Neural cell (in vitro differentiated cells): ENCODE data around the gene TBC1D28.
"Not testable (repeated sequence)": the region's sequence is repeated elsewhere in the genome, so short reads cannot be mapped to it uniquely, and the experiment has no call there.

Experiments
- MXI1 ChIP-seq: fragments of 450-650 bp; conservative IDR thresholded peaks from 2 replicates; pipeline ENCODE4 v1.6.1; 2014; ENCODE audit warnings: antibody characterized with exemption, mild to moderate bottlenecking; ENCODE audit not compliant: poor library complexity, severe bottlenecking
- TF ChIP-seq, protein P1 (sequence below): fragments of 450-650 bp; IDR thresholded peaks from 2 replicates; pipeline ENCODE4 v1.5.1; 2014; ENCODE audit warnings: antibody characterized with exemption, mild to moderate bottlenecking, moderate library complexity; ENCODE audit not compliant: poor library complexity, severe bottlenecking
- TF ChIP-seq, protein P2 (sequence below): IDR thresholded peaks from 2 replicates; pipeline ENCODE4 v1.6.1; 2012; ENCODE audit warnings: borderline replicate concordance

DNA sequence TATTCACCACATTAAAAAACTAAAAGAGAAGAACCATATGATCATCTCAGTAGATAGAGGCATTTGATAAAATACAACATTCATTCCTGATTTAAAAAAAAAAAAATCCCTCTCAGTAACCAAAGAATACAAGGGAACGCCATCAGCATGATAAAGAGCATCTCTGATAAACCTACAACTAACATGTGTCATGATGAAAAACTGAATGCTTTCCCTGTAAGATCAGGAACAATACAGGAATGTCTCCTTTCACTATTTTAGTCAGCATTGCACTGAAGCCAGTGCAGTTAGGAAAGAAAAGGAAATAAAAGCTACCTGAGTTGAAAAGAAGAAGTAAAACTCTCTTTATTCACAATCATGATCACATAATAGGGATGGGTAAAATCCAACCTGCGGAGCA is 51.1 kb downstream of the TBC1D28 start:
- TF ChIP-seq, protein P1, sequence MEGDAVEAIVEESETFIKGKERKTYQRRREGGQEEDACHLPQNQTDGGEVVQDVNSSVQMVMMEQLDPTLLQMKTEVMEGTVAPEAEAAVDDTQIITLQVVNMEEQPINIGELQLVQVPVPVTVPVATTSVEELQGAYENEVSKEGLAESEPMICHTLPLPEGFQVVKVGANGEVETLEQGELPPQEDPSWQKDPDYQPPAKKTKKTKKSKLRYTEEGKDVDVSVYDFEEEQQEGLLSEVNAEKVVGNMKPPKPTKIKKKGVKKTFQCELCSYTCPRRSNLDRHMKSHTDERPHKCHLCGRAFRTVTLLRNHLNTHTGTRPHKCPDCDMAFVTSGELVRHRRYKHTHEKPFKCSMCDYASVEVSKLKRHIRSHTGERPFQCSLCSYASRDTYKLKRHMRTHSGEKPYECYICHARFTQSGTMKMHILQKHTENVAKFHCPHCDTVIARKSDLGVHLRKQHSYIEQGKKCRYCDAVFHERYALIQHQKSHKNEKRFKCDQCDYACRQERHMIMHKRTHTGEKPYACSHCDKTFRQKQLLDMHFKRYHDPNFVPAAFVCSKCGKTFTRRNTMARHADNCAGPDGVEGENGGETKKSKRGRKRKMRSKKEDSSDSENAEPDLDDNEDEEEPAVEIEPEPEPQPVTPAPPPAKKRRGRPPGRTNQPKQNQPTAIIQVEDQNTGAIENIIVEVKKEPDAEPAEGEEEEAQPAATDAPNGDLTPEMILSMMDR = not testable (repeated sequence)
- not testable (repeated sequence) for TF ChIP-seq MXI1
- TF ChIP-seq, protein P2, sequence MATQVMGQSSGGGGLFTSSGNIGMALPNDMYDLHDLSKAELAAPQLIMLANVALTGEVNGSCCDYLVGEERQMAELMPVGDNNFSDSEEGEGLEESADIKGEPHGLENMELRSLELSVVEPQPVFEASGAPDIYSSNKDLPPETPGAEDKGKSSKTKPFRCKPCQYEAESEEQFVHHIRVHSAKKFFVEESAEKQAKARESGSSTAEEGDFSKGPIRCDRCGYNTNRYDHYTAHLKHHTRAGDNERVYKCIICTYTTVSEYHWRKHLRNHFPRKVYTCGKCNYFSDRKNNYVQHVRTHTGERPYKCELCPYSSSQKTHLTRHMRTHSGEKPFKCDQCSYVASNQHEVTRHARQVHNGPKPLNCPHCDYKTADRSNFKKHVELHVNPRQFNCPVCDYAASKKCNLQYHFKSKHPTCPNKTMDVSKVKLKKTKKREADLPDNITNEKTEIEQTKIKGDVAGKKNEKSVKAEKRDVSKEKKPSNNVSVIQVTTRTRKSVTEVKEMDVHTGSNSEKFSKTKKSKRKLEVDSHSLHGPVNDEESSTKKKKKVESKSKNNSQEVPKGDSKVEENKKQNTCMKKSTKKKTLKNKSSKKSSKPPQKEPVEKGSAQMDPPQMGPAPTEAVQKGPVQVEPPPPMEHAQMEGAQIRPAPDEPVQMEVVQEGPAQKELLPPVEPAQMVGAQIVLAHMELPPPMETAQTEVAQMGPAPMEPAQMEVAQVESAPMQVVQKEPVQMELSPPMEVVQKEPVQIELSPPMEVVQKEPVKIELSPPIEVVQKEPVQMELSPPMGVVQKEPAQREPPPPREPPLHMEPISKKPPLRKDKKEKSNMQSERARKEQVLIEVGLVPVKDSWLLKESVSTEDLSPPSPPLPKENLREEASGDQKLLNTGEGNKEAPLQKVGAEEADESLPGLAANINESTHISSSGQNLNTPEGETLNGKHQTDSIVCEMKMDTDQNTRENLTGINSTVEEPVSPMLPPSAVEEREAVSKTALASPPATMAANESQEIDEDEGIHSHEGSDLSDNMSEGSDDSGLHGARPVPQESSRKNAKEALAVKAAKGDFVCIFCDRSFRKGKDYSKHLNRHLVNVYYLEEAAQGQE = not testable (repeated sequence)
